Umbilical cord (tissue), 2 donors: ENCODE results near the gene ZSWIM8. TPM values are rescaled to one million over a fixed set of nuclear protein-coding genes. Genes with fewer than 3 reads are reported as not detected.
"Not testable (repeated sequence)": the region's sequence is repeated elsewhere in the genome, so short reads cannot be mapped to it uniquely, and the experiment has no call there.

Experiments used
- DNase-seq: peaks from one replicate; pipeline ENCODE4 v3.0.0-alpha.2; 2015; ENCODE audit warnings: low spot score
- total RNA-seq: library from RNA; depleted of rRNA; stranded (reverse); fragments of >200 nt; gene quantifications from one replicate; pipeline ENCODE4 v1.2.3, GENCODE V29; 2014; ENCODE audit warnings: low replicate concordance; ENCODE audit not compliant: insufficient read depth

ZSWIM8 gene
- total RNA-seq, 1 donor from 2014 or later, result 51.0 TPM

DNA sequence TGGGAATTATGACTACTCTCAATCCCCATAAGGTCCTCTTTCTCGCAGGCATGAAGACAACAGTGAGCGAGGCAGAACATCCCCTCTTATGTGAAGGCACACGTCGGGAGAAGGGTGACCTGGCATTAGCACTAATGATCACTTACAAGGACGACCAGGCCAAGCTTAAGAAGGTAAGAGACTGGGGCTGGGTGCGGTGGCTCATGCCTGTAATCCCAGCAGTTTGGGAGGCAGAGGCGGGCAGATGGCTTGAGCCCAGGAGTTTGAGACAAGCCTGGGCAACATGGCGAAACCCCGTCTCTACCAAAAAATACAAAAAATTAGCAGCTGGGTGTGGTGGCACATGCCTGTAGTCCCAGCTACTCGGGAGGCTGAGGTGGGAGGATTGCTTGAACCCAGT is 10.1 kb downstream of the ZSWIM8 start:
- not testable (repeated sequence) for DNase-seq

GRCh38 chr10:73796035-73796434 is 10.6 kb downstream of the ZSWIM8 start:
- DNase-seq, result not testable (repeated sequence)

GRCh38 chr10:73796766-73797165 is 11.4 kb downstream of the ZSWIM8 start:
- DNase-seq, result no peak

- no peak for DNase-seq
Observed at GRCh38 chr10:73797324-73798025, 12.1 kb downstream of the ZSWIM8 start.

- no peak for DNase-seq
Observed at GRCh38 chr10:73798087-73798486, 12.7 kb downstream of the ZSWIM8 start.

DNA sequence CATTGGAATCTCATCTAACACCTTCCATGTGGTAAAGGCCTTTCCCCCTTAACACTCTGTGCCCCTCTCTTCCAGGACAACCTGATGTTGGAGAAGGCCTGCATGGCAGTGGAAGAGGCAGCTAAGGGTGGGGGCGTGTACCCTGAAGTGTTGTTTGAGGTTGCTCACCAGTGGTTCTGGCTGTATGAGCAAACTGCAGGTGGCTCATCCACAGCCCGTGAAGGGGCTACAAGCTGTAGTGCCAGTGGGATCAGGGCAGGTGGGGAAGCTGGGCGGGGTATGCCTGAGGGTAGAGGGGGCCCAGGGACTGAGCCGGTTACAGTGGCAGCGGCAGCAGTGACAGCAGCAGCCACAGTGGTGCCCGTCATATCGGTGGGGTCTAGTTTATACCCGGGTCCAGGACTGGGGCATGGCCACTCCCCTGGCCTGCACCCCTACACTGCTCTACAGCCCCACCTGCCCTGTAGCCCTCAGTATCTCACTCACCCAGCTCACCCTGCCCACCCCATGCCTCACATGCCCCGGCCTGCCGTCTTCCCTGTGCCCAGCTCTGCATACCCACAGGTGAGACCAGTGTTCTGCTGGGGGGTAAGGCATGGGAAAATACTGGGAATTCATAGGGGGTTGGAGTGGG is 13.6 kb downstream of the ZSWIM8 start:
- no peak for DNase-seq

- DNase-seq, result no peak
Observed at GRCh38 chr10:73799899-73800559, 14.6 kb downstream of the ZSWIM8 start.

DNA sequence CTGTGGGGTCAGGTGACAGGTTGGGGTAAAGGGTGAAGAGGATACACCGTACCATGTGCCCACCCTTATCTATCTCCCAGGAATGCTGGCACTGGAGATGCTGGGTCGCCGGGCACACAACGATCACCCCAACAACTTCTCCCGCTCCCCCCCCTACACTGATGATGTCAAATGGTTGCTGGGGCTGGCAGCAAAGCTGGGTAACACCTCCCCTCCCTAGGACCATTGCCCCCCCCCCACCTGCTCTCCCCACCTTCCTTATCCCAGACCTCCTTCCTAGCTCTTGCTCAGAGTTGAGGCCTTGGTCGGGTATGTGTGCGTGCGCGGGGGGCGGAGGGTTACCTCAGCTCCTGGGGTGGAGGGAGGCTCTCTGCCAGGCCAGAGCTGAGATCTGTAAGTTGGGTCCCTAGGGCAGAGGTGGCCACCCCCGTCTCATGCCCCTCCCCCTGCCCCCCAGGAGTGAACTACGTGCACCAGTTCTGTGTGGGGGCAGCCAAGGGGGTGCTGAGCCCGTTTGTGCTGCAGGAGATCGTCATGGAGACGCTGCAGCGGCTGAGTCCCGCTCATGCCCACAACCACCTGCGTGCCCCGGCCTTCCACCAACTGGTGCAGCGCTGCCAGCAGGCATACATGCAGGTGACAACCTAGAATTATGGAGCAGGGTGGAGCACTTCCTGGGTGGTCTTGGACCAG is 15.3 kb downstream of the ZSWIM8 start:
- no peak for DNase-seq

GRCh38 chr10:73801253-73801590 is 15.8 kb downstream of the ZSWIM8 start:
- no peak for DNase-seq

- DNase-seq, result no peak
Observed at GRCh38 chr10:73802276-73802991, 17.0 kb downstream of the ZSWIM8 start.

GRCh38 chr10:73803680-73804286 is 18.4 kb downstream of the ZSWIM8 start:
- peak; percentile 24 for DNase-seq

DNA sequence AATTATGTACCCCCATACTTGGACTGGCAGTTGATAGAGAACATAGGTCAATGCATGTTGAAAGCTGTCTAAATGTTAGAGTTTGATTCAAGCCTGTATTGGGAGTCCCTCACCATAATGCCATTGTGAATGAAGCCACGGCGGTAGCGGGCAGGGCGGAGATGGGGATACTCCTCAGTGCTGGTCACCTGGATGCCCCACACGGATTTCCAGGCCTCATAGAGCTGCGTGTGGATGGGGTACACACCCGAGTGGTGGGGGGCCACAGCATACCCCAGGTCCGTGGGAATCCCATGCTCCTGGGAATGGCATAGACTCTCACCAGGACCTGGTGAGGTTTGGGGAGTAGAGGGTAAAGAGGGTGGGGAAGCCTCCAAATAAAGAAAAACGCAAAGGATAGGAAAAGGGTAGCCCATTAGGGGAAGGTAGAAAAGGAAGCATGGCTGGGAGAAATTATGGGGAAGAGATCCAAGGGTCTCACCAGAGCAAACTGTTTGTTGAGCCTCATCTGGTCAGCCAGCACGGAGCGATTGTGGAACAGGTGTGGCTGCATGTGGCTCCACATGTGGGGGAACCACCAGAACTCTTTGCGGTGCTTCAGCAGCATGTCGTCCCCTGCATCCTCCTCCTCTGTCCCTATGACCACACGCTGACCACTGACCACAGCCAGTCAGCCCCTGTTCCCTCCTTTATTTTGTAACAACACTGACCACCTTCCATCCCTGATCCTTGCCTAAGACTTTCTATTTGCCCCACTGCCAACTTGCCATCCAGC is 21.0 kb downstream of the ZSWIM8 start:
- DNase-seq, result no peak

- no peak for DNase-seq
Observed at GRCh38 chr10:73807471-73807870, 22.1 kb downstream of the ZSWIM8 start.

GRCh38 chr10:73808021-73808815 is 22.8 kb downstream of the ZSWIM8 start:
- DNase-seq, result no peak

DNA sequence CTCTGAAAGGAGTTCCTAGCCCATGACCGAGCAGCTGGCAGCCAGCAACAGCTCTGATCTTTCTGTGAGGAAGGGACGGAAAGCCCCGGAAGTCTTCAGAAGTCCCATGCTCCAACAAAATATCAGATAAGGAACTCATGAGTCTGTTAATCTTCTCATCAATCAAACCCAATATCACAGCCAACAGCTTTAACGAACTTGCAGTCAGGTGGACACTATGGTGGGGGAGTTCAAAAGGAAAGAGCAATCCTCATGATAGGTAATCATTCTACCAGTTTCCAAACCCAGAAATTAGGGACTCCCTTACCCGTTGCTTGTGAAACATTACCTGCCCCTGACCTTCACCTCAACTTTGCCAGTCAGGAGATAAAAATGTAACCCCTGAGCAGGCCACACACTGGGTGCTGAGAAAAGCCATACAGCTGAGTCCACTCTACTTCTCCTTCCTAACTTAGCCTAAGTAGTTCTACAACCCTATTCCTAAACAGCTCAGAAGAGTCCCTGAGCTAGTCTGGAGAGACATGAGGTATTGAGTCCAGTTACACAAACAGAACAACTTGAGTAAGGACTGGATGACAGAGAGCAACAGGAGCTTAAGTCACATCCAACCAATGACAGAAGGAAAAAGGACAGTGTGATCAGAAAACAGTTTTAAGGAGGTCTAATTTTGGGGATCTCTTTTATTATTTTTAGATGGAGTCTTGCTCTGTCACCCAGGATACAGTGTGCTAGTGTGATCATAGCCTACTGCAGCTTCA is 23.8 kb downstream of the ZSWIM8 start:
- DNase-seq, result no peak

GRCh38 chr10:73810358-73810734 is 24.9 kb downstream of the ZSWIM8 start:
- no peak for DNase-seq

DNA sequence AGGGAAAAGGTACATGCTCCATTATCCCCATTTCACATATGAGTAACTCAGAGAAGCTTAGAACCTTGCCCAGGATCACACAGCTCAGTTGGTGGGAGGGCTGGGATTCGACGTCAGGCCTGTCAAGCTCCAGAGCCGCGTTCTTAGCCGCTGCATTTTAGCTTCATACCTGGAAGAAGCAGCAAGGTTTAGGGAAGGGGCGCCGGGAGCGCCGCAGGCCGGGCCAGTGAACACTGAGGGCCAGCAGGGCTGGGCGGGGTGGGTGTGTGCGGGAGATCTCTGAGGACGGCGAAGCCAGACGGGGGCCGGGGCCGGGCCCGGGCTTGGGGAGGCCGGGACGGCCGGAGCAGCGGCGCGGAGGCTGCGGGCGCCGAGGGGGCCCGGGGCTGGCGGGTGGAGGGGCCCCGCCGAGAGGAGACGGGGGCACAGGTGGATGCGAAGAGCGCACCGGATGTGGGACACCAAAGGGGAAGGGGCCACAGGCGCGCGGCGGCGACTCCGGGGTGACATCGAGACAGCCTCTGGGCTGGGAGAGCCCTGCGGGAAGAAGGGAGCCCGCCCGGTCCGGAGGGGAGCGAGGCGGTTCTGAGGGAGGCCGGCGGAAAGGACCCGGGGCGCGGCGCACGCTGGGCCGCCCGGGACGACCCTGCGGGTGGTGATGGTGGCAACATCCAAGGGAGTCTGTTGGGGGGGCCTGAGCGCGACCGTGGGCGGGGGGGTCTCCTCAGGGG is 25.5 kb downstream of the ZSWIM8 start:
- peak; percentile 24 for DNase-seq

DNA sequence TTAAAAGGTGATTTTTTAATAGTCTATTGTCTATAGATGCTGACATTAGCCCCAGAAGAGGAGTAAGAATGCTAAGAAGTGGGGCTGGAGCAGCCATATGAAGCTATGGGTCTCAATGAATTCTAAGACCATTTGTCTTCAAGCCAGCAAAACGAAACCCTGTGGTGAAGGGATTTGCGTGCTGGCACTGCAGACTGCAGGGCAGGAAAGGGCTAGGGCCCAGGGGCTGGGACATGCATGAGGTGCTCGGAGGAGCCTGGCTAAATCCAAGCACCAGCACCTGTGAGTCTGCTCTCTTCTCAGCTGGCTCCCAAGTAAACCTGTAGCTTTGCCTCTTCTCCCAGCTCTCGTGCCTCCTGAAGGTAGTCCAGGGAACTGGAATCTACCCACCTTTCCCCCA is 27.3 kb downstream of the ZSWIM8 start:
- DNase-seq, result no peak
